Neural cell (in vitro differentiated cells): ENCODE results near the gene ATP8B1.
"Not testable (repeated sequence)": the region's sequence is repeated elsewhere in the genome, so short reads cannot be mapped to it uniquely, and the experiment has no call there.

Experiments
- CTCF ChIP-seq: fragments of 450-650 bp; IDR thresholded peaks from 2 replicates; pipeline ENCODE4 v1.5.1; 2014; ENCODE audit warnings: antibody characterized with exemption, mild to moderate bottlenecking, moderate library complexity; ENCODE audit not compliant: poor library complexity, severe bottlenecking
- EZH2 ChIP-seq: fragments of 200-600, 300-800 bp; shearing (Covaris generic), sonication (generic); IDR thresholded peaks from 2 replicates; pipeline ENCODE4 v1.6.1; 2014; ENCODE audit warnings: antibody characterized with exemption, low read length, borderline replicate concordance, mild to moderate bottlenecking; ENCODE audit not compliant: insufficient read depth, poor library complexity, severe bottlenecking
- REST ChIP-seq: IDR thresholded peaks from 2 replicates; pipeline ENCODE4 v1.6.1; 2012; ENCODE audit warnings: borderline replicate concordance
- TAF1 ChIP-seq: IDR thresholded peaks from 2 replicates; pipeline ENCODE4 v1.6.1; 2012; ENCODE audit warnings: low read depth

- not testable (repeated sequence) for TF ChIP-seq CTCF, TAF1, EZH2, REST
Observed at GRCh38 chr18:57735042-57735441, 68.1 kb downstream of the ATP8B1 start.
